ENCODE measurements around the gene C16orf87. TPM values are rescaled to one million over a fixed set of nuclear protein-coding genes. Genes with fewer than 3 reads are reported as not detected.

C16orf87 gene
- total RNA-seq, 1 experiment from 2014 or later: 8.7 TPM

GRCh38 chr16:46765050-46765449 is 65.9 kb downstream of the C16orf87 start:
- ChIA-PET CTCF (no interaction called here), POLR2A (no interaction called here)
- Histone ChIP-seq H3K4me1 (ENCODE audit: control insufficient read depth, insufficient read depth, low read length) (no peaks in the 10 kb centered on the region), H3K4me3 (ENCODE audit: low read depth in 2 of 2, low read length in 2 of 2) (no peak overlapping the region), H3K9me3 (ENCODE audit: control insufficient read depth, insufficient read depth, low read depth, low read length) (no peaks in the 10 kb centered on the region), H3K36me3 (ENCODE audit: control insufficient read depth, insufficient read depth, low read length) (no peaks in the 10 kb centered on the region), H3K27me3 (ENCODE audit: control insufficient read depth, insufficient read depth, low read length) (no peaks in the 10 kb centered on the region), H3K27ac (ENCODE audit: low read length) (no peak overlapping the region)
- intact Hi-C loops (cut with micrococcal nuclease; ENCODE audit: unreplicated experiment) (no loop called here), in situ Hi-C loops (cut with HindIII; ENCODE audit: low pct_unique_long_range_greater_than_20kb, low sequenced_read_pairs) (no loop called here)
- no peak for ATAC-seq
- BruUV-seq (replicated peaks): no TSS peak
- no peak for DNase-seq (ENCODE audit: low read depth, low spot score)
- TF ChIP-seq CTCF (IDR thresholded peaks at IDR 0.05) (no peak), POLR2AphosphoS5 (IDR thresholded peaks at IDR 0.05; ENCODE audit: low read depth, low read length) (no peak)

GRCh38 chr16:46763147-46763546 is 67.8 kb downstream of the C16orf87 start:
- no peaks in the 10 kb centered on the region for H3K27me3 ChIP-seq (ENCODE audit: control insufficient read depth, insufficient read depth, low read length)
- no peaks in the 10 kb centered on the region for H3K4me1 ChIP-seq (ENCODE audit: control insufficient read depth, insufficient read depth, low read length)
- in situ Hi-C loops (cut with HindIII; ENCODE audit: low pct_unique_long_range_greater_than_20kb, low sequenced_read_pairs) (no loop called here), intact Hi-C loops (cut with micrococcal nuclease; ENCODE audit: unreplicated experiment) (no loop called here)
- H3K4me3 ChIP-seq (ENCODE audit: low read depth in 2 of 2, low read length in 2 of 2): no peak overlapping the region
- POLR2A ChIA-PET: no interaction called here
- no peaks in the 10 kb centered on the region for H3K36me3 ChIP-seq (ENCODE audit: control insufficient read depth, insufficient read depth, low read length)
- H3K27ac ChIP-seq (ENCODE audit: low read length): no peak overlapping the region
- TF ChIP-seq REST (IDR thresholded peaks at IDR 0.05; ENCODE audit: insufficient read depth in 1 of 2, low read depth in 2 of 2, low read length in 1 of 2) (no peak), SIN3A (IDR thresholded peaks at IDR 0.05; ENCODE audit: borderline replicate concordance, insufficient read depth, low read depth, low read length) (no peak), TCF7L2 (IDR thresholded peaks at IDR 0.05; ENCODE audit: low read depth, low read length) (no peak), CTCF (IDR thresholded peaks at IDR 0.05) (no peak), POLR2AphosphoS5 (IDR thresholded peaks at IDR 0.05; ENCODE audit: low read depth, low read length) (no peak)
- CTCF ChIA-PET: no interaction called here
- DNase-seq (ENCODE audit: low read depth, low spot score) (no peak), ATAC-seq (no peak)
- H3K9me3 ChIP-seq (ENCODE audit: control insufficient read depth, insufficient read depth, low read depth, low read length): no peaks in the 10 kb centered on the region
- BruUV-seq (replicated peaks): no TSS peak

DNA sequence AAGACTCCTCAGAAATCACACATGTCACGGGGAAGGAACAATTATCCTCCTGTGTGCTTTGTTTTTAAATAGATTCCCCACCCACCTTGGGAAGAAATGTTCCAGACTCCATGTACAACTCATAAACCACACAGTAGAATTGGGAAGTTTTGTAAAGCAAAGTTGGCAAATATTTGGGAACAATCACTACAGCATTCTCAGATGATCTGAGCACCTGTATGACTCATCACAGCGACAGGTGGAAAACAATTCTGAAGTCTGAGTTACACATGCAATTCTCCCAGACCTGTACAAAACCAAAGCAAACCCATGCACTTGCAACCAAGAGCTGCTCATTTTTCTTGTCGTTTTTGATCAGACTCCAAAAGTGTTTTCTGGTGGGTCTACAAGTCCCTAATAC is 68.4 kb downstream of the C16orf87 start:
- no peaks in the 10 kb centered on the region for H3K27me3 ChIP-seq (ENCODE audit: control insufficient read depth, insufficient read depth, low read length)
- TF ChIP-seq POLR2AphosphoS5 (IDR thresholded peaks at IDR 0.05; ENCODE audit: low read depth, low read length) (no peak), SIN3A (IDR thresholded peaks at IDR 0.05; ENCODE audit: borderline replicate concordance, insufficient read depth, low read depth, low read length) (no peak), REST (IDR thresholded peaks at IDR 0.05; ENCODE audit: insufficient read depth in 1 of 2, low read depth in 2 of 2, low read length in 1 of 2) (no peak), TCF7L2 (IDR thresholded peaks at IDR 0.05; ENCODE audit: low read depth, low read length) (no peak), CTCF (IDR thresholded peaks at IDR 0.05) (no peak)

More for the DNA sequence above, 68.4 kb downstream of the C16orf87 start:
- ChIA-PET POLR2A (no interaction called here), CTCF (no interaction called here)
- DNase-seq (ENCODE audit: low read depth, low spot score): no peak
- H3K36me3 ChIP-seq (ENCODE audit: control insufficient read depth, insufficient read depth, low read length): no peaks in the 10 kb centered on the region
- BruUV-seq (replicated peaks): no TSS peak
- intact Hi-C loops (cut with micrococcal nuclease; ENCODE audit: unreplicated experiment): no loop called here
- in situ Hi-C loops (cut with HindIII; ENCODE audit: low pct_unique_long_range_greater_than_20kb, low sequenced_read_pairs): no loop called here
- no peaks in the 10 kb centered on the region for H3K4me1 ChIP-seq (ENCODE audit: control insufficient read depth, insufficient read depth, low read length)
- H3K4me3 ChIP-seq (ENCODE audit: low read depth in 2 of 2, low read length in 2 of 2): no peak overlapping the region
- H3K27ac ChIP-seq (ENCODE audit: low read length): no peak overlapping the region
- H3K9me3 ChIP-seq (ENCODE audit: control insufficient read depth, insufficient read depth, low read depth, low read length): no peaks in the 10 kb centered on the region
- no peak for ATAC-seq

All from Panc1 (cell line).